IMR-90 (cell line): Measurements from ENCODE around the gene COLGALT1. TPM values are rescaled to one million over a fixed set of nuclear protein-coding genes. Genes with fewer than 3 reads are reported as not detected.

Experiments used
- ATAC-seq: fragments of 200-7000 bp; cut with Tn5 transposase; 2 replicates; pipeline ENCODE4 v1.9.1; 2020; ENCODE audit warnings: low read depth, mild to moderate bottlenecking, moderate library complexity
- BruUV-seq: library from RNA; stranded (reverse); fragments of 400-500 nt; replicated peaks from 2 replicates; lab custom pipeline; 2021; lab: Mats Ljungman, UMichigan
- CTCF ChIA-PET: fragments of 300-600 bp; formaldehyde crosslinking; extraction: SDS; loops from one replicate; lab custom pipeline; 2021; ENCODE audit warnings: antibody characterized with exemption; lab: Yijun Ruan, JAX
- POLR2A ChIA-PET: fragments of 300-600 bp; sonication (Branson Sonifier 250); formaldehyde crosslinking; loops from one replicate; lab custom pipeline; 2022; ENCODE audit warnings: antibody characterized with exemption; ENCODE audit not compliant: unreplicated experiment; lab: Charles Lee
- DNase-seq: peaks from one replicate; pipeline ENCODE4 v3.0.0; 2013
- H2AFZ ChIP-seq: replicated peaks from 2 replicates; pipeline ENCODE3; 2013; ENCODE audit warnings: low read length, mild to moderate bottlenecking; ENCODE audit not compliant: poor library complexity
- H2AK5ac ChIP-seq: 2 replicates; pipeline ENCODE4 v1.6.1; 2013; ENCODE audit warnings: low read depth, low read length, inconsistent platforms
- H2AK9ac ChIP-seq: replicated peaks from 2 replicates; pipeline ENCODE3; 2013; ENCODE audit warnings: mild to moderate bottlenecking, low read depth, low read length, moderate library complexity; ENCODE audit not compliant: poor library complexity
- H2BK120ac ChIP-seq: 2 replicates; pipeline ENCODE4 v1.6.1; 2013; ENCODE audit warnings: low read depth, low read length, inconsistent platforms
- H2BK15ac ChIP-seq: 3 replicates; pipeline ENCODE4 v1.6.1; 2013; ENCODE audit warnings: low read depth, low read length, inconsistent platforms
- H2BK20ac ChIP-seq: 2 replicates; pipeline ENCODE4 v1.6.1; 2013; ENCODE audit warnings: low read depth, mild to moderate bottlenecking, inconsistent platforms, low read length, moderate library complexity
- H2BK5ac ChIP-seq: 2 replicates; pipeline ENCODE4 v1.6.1; 2013; ENCODE audit warnings: mild to moderate bottlenecking, low read depth, low read length, inconsistent platforms; ENCODE audit not compliant: poor library complexity, severe bottlenecking
- H3K14ac ChIP-seq: replicated peaks from 2 replicates; pipeline ENCODE4 v1.6.1; 2013; ENCODE audit warnings: low read depth, low read length, inconsistent platforms
- H3K18ac ChIP-seq: 2 replicates; pipeline ENCODE4 v1.6.1; 2013; ENCODE audit warnings: low read depth, low read length, control low read depth
- H3K23ac ChIP-seq: 2 replicates; pipeline ENCODE4 v1.6.1; 2013; ENCODE audit warnings: low read depth, low read length, inconsistent platforms
- H3K27ac ChIP-seq: 2 replicates; pipeline ENCODE4 v1.5.1; 2013; ENCODE audit warnings: mild to moderate bottlenecking, control low read depth, low read length; ENCODE audit not compliant: insufficient read depth
- H3K27me3 ChIP-seq: 2 replicates; pipeline ENCODE4 v1.6.1; 2013; ENCODE audit warnings: low read length; ENCODE audit not compliant: control insufficient read depth, insufficient read depth
- H3K36me3 ChIP-seq: 2 replicates; pipeline ENCODE4 v1.6.1; 2013; ENCODE audit warnings: low read length, mixed read lengths; ENCODE audit not compliant: control insufficient read depth, insufficient read depth
- H3K4ac ChIP-seq: 2 replicates; pipeline ENCODE4 v1.6.1; 2013; ENCODE audit warnings: low read depth, low read length, inconsistent platforms
- H3K4me1 ChIP-seq: 2 replicates; pipeline ENCODE4 v1.6.1; 2013; ENCODE audit warnings: low read length, mixed read lengths; ENCODE audit not compliant: control insufficient read depth, insufficient read depth
- H3K4me2 ChIP-seq: 2 replicates; pipeline ENCODE4 v1.6.1; 2013; ENCODE audit warnings: low read depth, mild to moderate bottlenecking, control low read depth, low read length, moderate library complexity
- H3K4me3 ChIP-seq: 2 replicates; pipeline ENCODE4 v1.5.1; 2013; ENCODE audit warnings: low read depth, mild to moderate bottlenecking, control low read depth, low read length, moderate library complexity; ENCODE audit not compliant: insufficient read depth
- H3K56ac ChIP-seq: 2 replicates; pipeline ENCODE4 v1.6.1; 2013; ENCODE audit warnings: low read length, inconsistent platforms; ENCODE audit not compliant: insufficient read depth; ENCODE audit errors: extremely low read depth
- H3K79me1 ChIP-seq, 2 experiments: 2 replicates each; pipeline ENCODE4 v1.6.1; 2013; ENCODE audit warnings: low read length in 2 of 2, inconsistent platforms in 1 of 2, low read depth in 1 of 2
- H3K9ac ChIP-seq: 2 replicates; pipeline ENCODE4 v1.6.1; 2013; ENCODE audit warnings: low read depth, low read length, control low read depth
- H3K9me1 ChIP-seq: 2 replicates; pipeline ENCODE4 v1.6.1; 2013; ENCODE audit warnings: low read length, inconsistent platforms; ENCODE audit not compliant: insufficient read depth
- H3K9me3 ChIP-seq: 2 replicates; pipeline ENCODE4 v1.6.1; 2013; ENCODE audit warnings: low read length; ENCODE audit not compliant: control insufficient read depth, insufficient read depth
- H4K20me1 ChIP-seq: 2 replicates; pipeline ENCODE4 v1.6.1; 2013; ENCODE audit warnings: low read length, inconsistent platforms; ENCODE audit not compliant: insufficient read depth
- H4K5ac ChIP-seq: 2 replicates; pipeline ENCODE4 v1.6.1; 2013; ENCODE audit warnings: mild to moderate bottlenecking, low read depth, low read length, control low read depth
- H4K8ac ChIP-seq, 2 experiments: 2 replicates each; pipeline ENCODE4 v1.6.1; 2013; ENCODE audit warnings: low read depth in 2 of 2, low read length in 2 of 2, control low read depth in 1 of 2, inconsistent platforms in 1 of 2
- H4K91ac ChIP-seq: 2 replicates; pipeline ENCODE4 v1.6.1; 2013; ENCODE audit warnings: low read depth, low read length, inconsistent platforms; ENCODE audit not compliant: insufficient read depth
- BHLHE40 ChIP-seq: fragments of 150-350 bp; IDR thresholded peaks from 2 replicates; pipeline ENCODE4 v1.6.1; 2016; ENCODE audit warnings: mild to moderate bottlenecking, low read depth, low read length
- CEBPB ChIP-seq: IDR thresholded peaks from 2 replicates; pipeline ENCODE4 v1.6.1; 2012; ENCODE audit warnings: low read depth, low read length, improper control_type of control experiment
- FOS ChIP-seq: fragments of 150-350 bp; IDR thresholded peaks from 2 replicates; pipeline ENCODE4 v1.6.1; 2016; ENCODE audit warnings: low read depth, low read length
- MAFK ChIP-seq: IDR thresholded peaks from 2 replicates; pipeline ENCODE4 v1.6.1; 2012; ENCODE audit warnings: low read depth, low read length, improper control_type of control experiment
- MAZ ChIP-seq: IDR thresholded peaks from 2 replicates; pipeline ENCODE4 v1.6.1; 2012; ENCODE audit warnings: low read depth, mild to moderate bottlenecking, low read length, improper control_type of control experiment, moderate library complexity, borderline replicate concordance
- NFE2L2 ChIP-seq: fragments of 150-350 bp; IDR thresholded peaks from 2 replicates; pipeline ENCODE4 v1.6.1; 2016; ENCODE audit warnings: low read depth, mild to moderate bottlenecking, low read length
- POLR2A ChIP-seq: IDR thresholded peaks from 2 replicates; pipeline ENCODE4 v1.6.1; 2012; ENCODE audit warnings: mild to moderate bottlenecking, low read depth, low read length
- RAD21 ChIP-seq: IDR thresholded peaks from 2 replicates; pipeline ENCODE4 v1.6.1; 2012; ENCODE audit warnings: low read length, improper control_type of control experiment
- RCOR1 ChIP-seq: IDR thresholded peaks from 2 replicates; pipeline ENCODE4 v1.6.1; 2012; ENCODE audit warnings: mild to moderate bottlenecking, low read length, improper control_type of control experiment; ENCODE audit not compliant: insufficient replicate concordance
- RFX5 ChIP-seq: IDR thresholded peaks from 2 replicates; pipeline ENCODE4 v1.8.0; 2012; ENCODE audit warnings: low read depth, mild to moderate bottlenecking, low read length, moderate library complexity
- WGBS, 2 experiments: methylation state at CpG; one replicate each; pipeline versions ENCODE4 v1.1.5 to v1.1.7; 2013; ENCODE audit warnings: missing lambda C conversion rate in 2 of 2; ENCODE audit not compliant: insufficient read length in 1 of 2; ENCODE audit errors: extremely low coverage in 2 of 2; 5-methylcytosine and 5-hydroxymethylcytosine counted together
- dilution Hi-C: fragments of 300-500 bp; cut with HindIII; formaldehyde crosslinking; loops from one replicate; pipeline ENCODE4 v1.14.3; 2018; ENCODE audit warnings: low sequenced_read_pairs; ENCODE audit not compliant: unreplicated experiment
- in situ Hi-C: fragments of 300-500 bp; cut with MboI; formaldehyde crosslinking; loops from 3 replicates; pipeline ENCODE4 v1.14.3; 2019; ENCODE audit warnings: low sequenced_read_pairs, inconsistent platforms, mixed read lengths
- intact Hi-C: fragments of 100-400 bp; cut with micrococcal nuclease; formaldehyde crosslinking; loops from 2 replicates; pipeline ENCODE4 v1.10.0; 2022
- polyA plus RNA-seq, 3 experiments: library from polyadenylated mRNA; depleted of rRNA; stranded (reverse); fragments of >200 nt; gene quantifications; 2 replicates each; pipeline ENCODE4 v1.2.3, GENCODE V29; 2012; ENCODE audit warnings: low replicate concordance in 1 of 3
- total RNA-seq: library from RNA; depleted of rRNA; stranded (reverse); fragments of >200 nt; gene quantifications from 2 replicates; pipeline ENCODE4 v1.2.3, GENCODE V29; 2012
- TF ChIP-seq, protein P1 (sequence below): conservative IDR thresholded peaks from 2 replicates; pipeline ENCODE4 v1.5.1; 2012; ENCODE audit warnings: mild to moderate bottlenecking, low read depth, low read length, improper control_type of control experiment
- TF ChIP-seq, protein P2 (sequence below): fragments of 150-350 bp; IDR thresholded peaks from 2 replicates; pipeline ENCODE4 v1.6.1; 2017; ENCODE audit warnings: mild to moderate bottlenecking, antibody characterized with exemption, low read length, low read depth
- TF ChIP-seq, protein P3 (sequence below): fragments of 150-350 bp; IDR thresholded peaks from 2 replicates; pipeline ENCODE4 v1.6.1; 2016; ENCODE audit warnings: low read depth, mild to moderate bottlenecking, low read length, moderate library complexity, borderline replicate concordance

Gene COLGALT1
- total and polyA plus RNA-seq, 2 of the 4 experiments (the other 2 are of a cell fraction) = 77.1 to 117 TPM

DNA sequence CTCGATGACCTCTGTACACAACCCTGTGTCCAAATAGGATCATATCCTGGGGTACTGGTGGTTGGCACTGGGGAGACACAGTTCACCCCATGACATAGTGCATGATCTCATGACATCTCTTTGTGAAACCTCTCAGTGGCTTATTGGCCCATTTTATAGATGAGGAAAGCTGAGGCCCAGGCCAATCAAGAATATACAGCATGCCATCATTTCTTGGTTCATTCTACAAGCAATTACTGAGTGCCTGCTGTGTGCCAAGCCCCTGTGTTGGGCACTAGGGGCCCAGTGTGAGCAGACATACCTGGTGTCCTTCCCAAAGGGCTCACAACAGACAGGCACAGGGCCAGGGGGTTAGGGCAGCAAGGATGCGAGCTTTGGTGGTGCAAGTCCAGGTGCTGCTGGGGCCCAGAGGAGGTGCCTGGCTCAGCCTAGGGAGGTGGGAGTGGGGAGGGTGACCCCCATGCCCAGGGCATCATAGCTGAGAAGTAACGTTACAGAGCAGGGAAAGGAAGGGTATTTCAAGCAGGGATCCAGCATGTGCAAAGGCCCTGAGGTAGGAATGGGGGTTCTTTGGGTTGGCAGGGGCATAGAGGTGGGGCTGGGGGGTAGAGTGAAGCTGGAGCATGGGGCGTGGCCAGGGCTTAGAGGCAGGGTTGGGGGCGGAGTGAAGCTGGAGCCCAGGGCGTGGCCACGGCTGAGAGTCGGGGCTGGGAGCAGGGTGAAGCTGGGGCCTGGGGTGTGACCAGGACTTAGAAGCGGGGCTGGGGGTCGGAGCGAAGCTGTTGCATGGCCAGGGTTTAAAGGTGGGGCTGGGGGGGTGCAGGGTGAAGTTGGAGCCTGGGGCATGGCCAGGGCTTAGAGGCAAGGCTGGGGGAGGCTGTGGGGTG, 20.7 kb downstream of the COLGALT1 start:
- Histone ChIP-seq H3K18ac (no peak overlapping the region), H4K20me1 (peaks cover 23% of the 10 kb centered on the region), H3K79me1 (peaks cover 9 to 18% of the 10 kb centered on the region in 2 experiments; a peak in 2 of 4 replicates), H2BK120ac (no peak overlapping the region), H4K91ac (no peak overlapping the region), H2AK9ac (peak overlapping the region; percentile 55), H3K9ac (no peak overlapping the region), H2AK5ac (no peak overlapping the region), H3K4ac (no peak overlapping the region), H3K4me2 (no peak overlapping the region), H3K36me3 (peaks cover 50% of the 10 kb centered on the region), H3K9me1 (peaks cover 5% of the 10 kb centered on the region; the same call in 1 of the 2 replicates), H3K27ac (no peak overlapping the region), H3K4me1 (no peaks in the 10 kb centered on the region), H3K23ac (no peak overlapping the region), H3K27me3 (no peaks in the 10 kb centered on the region), H3K4me3 (no peak overlapping the region), H2AFZ (peak overlapping the region; percentile 21), H3K9me3 (no peaks in the 10 kb centered on the region), H2BK15ac (no peak overlapping the region), H4K8ac (no peak overlapping the region), H2BK5ac (no peak overlapping the region), H3K14ac (no peak overlapping the region), H2BK20ac (no peak overlapping the region), H4K5ac (no peak overlapping the region), H3K56ac (no peak overlapping the region)
- no TSS peak for BruUV-seq
- intact Hi-C loops = loop anchor here (2.0 kb wide), 1 partner anchor 181 kb away; the partner anchor contains the start of gene CCDC194
- 98% methylated on average over 8 of the region's 11 CpGs; no CpG with 5 or more reads in 1 of the 2 experiments for WGBS, 2 experiments
- POLR2A ChIA-PET = no interaction called here
- dilution Hi-C loops = no loop called here
- CTCF ChIA-PET = no interaction called here
- DNase-seq (no peak), ATAC-seq (no peak)
- TF ChIP-seq RAD21 (no peak), MAFK (no peak), FOS (no peak), MAZ (no peak), NFE2L2 (no peak), RFX5 (no peak), RCOR1 (no peak), CEBPB (no peak), BHLHE40 (no peak), POLR2A (no peak)
- TF ChIP-seq, protein P1, sequence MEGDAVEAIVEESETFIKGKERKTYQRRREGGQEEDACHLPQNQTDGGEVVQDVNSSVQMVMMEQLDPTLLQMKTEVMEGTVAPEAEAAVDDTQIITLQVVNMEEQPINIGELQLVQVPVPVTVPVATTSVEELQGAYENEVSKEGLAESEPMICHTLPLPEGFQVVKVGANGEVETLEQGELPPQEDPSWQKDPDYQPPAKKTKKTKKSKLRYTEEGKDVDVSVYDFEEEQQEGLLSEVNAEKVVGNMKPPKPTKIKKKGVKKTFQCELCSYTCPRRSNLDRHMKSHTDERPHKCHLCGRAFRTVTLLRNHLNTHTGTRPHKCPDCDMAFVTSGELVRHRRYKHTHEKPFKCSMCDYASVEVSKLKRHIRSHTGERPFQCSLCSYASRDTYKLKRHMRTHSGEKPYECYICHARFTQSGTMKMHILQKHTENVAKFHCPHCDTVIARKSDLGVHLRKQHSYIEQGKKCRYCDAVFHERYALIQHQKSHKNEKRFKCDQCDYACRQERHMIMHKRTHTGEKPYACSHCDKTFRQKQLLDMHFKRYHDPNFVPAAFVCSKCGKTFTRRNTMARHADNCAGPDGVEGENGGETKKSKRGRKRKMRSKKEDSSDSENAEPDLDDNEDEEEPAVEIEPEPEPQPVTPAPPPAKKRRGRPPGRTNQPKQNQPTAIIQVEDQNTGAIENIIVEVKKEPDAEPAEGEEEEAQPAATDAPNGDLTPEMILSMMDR = no peak
- TF ChIP-seq, protein P2, sequence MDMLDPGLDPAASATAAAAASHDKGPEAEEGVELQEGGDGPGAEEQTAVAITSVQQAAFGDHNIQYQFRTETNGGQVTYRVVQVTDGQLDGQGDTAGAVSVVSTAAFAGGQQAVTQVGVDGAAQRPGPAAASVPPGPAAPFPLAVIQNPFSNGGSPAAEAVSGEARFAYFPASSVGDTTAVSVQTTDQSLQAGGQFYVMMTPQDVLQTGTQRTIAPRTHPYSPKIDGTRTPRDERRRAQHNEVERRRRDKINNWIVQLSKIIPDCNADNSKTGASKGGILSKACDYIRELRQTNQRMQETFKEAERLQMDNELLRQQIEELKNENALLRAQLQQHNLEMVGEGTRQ = no peak
- TF ChIP-seq, protein P3, sequence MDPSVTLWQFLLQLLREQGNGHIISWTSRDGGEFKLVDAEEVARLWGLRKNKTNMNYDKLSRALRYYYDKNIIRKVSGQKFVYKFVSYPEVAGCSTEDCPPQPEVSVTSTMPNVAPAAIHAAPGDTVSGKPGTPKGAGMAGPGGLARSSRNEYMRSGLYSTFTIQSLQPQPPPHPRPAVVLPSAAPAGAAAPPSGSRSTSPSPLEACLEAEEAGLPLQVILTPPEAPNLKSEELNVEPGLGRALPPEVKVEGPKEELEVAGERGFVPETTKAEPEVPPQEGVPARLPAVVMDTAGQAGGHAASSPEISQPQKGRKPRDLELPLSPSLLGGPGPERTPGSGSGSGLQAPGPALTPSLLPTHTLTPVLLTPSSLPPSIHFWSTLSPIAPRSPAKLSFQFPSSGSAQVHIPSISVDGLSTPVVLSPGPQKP = no peak
- in situ Hi-C loops = no loop called here
